ENCODE data around the gene HSPB1. TPM values are rescaled to one million over a fixed set of nuclear protein-coding genes. Genes with fewer than 3 reads are reported as not detected.
A peak's percentile ranks its signal among the peaks of the same experiment; 100 is the strongest.
"Not testable (repeated sequence)": the region's sequence is repeated elsewhere in the genome, so short reads cannot be mapped to it uniquely, and the experiment has no call there.

Gene HSPB1
- polyA plus RNA-seq, 3 donors, result 172 to 262 (median 221) TPM

DNA sequence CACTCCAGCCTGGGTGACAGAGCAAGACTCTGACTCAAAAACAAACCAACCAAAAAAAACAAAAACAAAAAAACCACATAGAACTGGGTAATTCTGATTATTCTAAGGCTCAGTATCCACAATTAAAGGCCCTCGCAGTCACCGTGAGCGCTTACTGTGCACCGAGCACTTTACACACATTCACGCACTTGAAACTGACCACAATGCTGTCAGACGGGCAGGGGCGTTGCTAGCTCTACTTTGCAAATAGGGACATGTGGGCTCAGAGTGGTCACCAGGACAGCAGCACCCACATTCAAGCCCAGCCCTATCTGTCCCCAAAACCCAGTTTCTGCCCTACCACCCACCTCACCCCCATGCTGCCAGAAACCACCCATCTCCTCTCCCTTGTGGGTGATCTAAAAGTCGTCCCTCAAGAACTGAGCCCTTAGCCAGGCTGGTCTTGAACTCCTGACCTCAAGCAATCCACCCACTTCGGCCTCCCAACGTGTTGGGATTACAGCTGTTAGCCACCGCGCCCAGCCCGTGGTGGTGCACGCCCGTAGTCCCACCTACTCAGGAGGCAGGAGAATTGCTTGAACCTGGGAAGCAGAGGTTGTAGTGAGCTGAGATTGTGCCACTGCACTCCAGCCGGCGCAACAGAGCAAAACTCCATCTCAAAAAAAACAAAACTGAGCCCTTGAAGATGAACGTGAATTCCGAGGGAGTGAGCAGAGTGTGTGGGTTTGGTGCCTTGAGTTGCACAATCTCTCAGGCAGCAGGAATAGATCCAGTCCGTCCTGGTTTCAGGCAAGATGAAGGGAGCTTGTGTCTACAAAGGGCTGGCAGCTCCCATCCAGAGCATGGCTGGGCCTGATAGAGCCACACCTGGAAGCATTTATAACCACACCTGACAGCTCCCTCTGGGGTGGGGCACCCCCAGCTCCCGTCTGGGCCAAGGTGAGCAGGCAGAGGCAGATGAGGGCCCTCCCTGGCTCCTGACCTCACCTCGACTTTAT lies 5.4 kb upstream of the HSPB1 start:
- DNase-seq, result no peak

GRCh38 chr7:76300166-76300731 lies 2.2 kb upstream of the HSPB1 start:
- no peak for DNase-seq

DNA sequence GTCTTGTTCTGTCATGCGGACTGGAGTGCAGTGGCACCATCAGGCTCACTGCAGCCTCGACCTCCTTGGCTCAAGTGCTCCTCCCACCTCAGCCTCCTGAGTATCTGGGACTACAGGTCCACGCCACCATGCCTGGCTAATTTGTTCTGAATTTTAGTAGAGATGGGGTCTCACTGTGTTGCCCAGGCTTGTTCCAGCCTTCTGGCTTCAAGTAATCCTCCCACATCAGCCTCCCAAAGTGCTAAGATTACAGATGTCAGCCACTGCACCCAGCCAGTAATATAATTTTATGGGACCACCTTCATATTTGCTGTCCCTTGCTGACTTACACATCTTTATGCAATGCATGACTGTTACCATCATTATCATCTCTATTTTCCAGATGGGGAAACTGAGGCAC lies 1.5 kb upstream of the HSPB1 start:
- no peak for DNase-seq

DNA sequence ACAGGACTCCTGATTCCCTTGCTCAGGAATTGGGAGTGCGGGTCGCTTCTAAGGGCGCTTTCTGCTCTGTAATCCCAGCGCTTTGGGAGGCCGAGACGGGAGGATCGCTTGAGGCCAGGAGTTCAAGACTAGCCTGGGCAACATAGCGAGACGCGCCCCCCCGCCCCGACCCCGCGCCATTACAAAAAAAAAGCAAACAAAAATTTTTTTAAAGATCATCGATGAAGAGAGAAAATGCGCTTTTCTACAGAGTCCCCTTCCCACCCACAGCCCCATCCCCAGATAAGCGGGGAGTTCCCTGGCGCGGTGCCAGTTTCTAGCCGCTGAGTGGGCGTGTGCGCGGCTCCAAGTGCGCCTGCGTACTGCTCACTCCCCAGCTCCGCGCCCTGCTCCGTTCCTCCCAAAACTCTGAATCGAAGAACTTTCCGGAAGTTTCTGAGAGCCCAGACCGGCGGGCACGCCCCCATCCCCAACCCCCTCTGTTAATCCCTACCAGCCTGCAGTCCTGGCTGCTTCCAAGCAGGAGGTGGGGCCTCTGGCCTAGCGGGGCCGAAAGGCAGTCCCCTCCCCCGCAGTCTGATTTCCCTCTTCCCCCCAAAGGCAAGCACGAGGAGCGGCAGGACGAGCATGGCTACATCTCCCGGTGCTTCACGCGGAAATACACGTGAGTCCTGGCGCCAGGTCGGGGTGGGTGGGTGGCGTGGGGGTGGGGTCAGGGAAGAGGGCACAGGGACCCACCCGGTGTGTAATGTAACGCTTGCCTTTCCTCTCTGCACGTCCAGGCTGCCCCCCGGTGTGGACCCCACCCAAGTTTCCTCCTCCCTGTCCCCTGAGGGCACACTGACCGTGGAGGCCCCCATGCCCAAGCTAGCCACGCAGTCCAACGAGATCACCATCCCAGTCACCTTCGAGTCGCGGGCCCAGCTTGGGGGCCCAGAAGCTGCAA lies 1.0 kb downstream of the HSPB1 start:
- DNase-seq, result peak; percentile 93

GRCh38 chr7:76304888-76305375 lies 2.5 kb downstream of the HSPB1 start:
- no peak for DNase-seq

- not testable (repeated sequence) for DNase-seq
These were observed 6.4 kb downstream of the HSPB1 start for GRCh38 chr7:76308874-76309273.

- not testable (repeated sequence) for DNase-seq
These were observed 7.0 kb downstream of the HSPB1 start for GRCh38 chr7:76309341-76310101.

DNA sequence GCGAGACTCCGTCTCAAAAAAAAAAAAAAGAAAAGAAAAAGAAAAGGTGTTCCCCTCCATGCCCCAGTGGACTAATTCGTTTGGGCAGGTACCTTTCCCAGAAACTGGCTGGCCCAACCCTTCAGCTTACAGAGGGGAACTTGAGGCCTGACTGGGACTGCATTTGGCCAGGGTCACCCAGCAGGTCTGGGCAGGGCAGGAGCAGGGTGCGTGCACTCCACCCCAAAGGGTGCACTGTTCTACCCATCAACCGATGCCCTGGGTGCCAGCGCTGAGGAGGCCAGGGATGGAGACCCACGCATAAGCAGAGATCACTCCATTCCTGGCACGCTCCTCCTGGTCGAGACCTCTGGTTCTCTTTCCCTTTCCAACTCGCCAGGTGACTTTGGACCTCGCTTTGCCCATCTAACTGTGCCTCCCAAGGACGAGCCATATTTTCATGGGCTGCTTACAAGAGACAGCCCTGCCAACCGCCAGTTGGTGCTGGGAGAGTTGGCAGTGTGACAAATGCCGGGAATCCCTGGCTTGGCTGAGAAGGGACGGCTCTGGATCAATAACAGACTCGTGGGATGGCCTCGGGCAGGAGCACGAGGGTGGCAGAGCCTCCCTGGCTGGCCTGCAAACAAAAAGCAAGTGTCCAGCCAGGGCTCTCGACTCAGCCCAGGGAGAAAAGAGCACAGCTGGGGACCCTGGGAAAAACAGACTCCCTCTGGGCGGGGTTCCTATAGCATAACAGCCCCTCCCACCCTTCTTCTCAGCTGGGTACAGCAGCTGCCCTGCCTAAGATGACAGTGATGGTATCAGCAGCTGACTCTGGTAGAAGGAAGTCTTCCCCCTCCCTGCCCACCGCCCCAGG lies 7.9 kb downstream of the HSPB1 start:
- no peak for DNase-seq

DNA sequence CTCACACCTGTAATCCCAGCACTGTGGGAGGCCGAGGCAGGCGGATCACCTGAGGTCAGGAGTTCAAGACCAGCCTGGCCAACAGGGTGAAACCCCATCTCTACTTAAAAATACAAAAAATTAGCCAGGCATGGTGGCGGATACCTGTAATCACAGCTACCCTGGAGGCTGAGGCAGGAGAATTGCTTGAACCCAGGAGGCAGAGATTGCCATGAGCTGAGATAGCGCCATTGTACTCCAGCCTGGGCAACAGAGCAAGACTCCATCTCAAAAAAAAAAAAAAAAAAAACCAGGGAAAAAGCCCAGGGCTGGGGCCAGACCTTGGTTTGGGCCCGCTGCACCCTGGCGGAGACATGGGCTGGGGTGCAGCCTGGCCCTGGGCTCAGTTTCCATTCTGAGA lies 9.4 kb downstream of the HSPB1 start:
- DNase-seq, result not testable (repeated sequence)

DNA sequence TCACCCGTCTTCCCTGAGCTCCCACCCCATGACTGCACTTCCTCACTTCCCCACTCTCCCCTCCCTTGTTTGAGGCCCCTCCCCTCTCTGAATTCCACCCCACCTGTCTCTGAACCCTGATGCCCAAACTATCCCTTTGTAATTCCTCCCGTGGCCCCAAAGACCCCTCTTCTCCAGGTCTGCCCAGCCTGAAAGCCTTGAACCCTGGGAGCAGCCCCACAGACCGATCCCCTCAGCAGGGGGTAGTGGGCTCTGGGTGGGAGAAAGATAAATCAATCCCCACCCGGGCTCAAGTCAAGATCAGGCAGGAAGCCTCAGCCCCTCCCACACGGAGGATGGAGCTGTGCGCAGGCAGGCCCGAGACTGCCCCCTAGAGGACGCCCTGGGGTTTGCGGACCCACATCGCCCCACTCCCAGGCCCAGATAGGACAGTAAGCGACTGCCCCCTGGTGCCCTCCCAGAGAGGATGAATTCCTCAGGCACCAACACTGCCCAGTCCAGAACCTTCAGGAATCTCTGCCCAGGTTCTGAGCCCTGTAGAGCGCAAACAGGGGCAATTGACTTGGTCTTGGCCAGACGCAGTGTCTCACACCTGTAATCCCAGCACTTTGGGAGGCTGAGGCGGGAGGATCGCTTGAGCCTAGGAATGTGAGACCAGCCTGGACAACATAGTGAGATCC lies 11.7 kb downstream of the HSPB1 start:
- peak; percentile 90 for DNase-seq

DNA sequence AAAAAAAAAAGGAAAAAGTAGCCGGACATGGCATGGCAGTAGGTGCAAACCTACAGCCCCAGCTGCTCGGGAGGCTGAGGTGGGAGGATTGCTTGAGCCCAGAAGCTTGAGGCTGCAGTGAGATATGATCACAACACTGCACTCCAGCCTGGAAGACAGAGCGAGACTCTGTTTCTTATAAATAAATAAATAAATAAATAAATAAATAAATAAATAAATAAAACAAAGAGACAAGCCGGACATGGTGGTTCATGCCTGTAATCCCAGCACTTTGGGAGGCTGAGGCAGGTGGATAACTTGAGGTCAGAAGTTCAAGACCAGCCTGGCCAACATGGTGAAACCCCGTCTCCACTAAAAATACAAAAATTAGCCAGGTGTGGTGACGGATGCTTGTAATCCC lies 12.3 kb downstream of the HSPB1 start:
- DNase-seq, result not testable (repeated sequence)

- no peak for DNase-seq
These were observed 12.9 kb downstream of the HSPB1 start for GRCh38 chr7:76315364-76315763.

DNA sequence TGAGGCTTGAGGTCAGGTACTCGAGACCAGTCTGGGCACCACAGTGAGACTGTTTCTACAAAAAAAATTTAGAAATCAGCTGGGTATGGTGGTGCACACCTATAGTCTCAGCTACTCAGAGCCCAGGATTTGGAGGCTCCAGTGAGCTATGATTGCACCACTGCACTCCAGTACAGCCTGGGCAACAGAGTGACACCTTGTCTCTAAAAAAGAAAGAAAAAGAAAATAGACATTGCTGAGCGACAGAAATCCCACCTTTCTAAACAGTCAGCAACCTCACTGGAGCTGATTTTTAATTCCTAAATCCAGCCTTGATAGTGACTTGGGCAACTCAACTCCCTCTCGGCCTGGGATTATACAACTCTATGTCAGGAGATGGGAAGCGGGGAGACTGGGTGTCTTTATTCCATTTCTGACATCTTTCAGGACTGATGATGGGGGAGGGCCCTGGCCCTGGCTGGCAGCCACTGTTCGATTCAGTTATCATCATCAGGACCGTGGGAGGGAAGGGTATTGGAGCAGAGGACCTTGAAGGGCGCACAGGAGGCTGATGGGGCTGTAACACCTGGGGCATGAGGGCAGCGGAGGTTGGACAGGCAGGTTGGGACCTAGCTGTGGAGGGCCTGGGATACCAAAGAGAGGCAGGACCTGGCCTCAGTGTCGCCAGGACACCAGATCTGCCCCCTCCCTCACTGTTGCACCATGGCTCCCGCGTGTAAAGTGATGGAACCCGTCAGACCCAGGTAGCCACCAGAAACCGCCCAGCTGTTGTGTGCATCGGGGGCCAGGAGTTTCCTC lies 14.7 kb downstream of the HSPB1 start:
- no peak for DNase-seq

DNA sequence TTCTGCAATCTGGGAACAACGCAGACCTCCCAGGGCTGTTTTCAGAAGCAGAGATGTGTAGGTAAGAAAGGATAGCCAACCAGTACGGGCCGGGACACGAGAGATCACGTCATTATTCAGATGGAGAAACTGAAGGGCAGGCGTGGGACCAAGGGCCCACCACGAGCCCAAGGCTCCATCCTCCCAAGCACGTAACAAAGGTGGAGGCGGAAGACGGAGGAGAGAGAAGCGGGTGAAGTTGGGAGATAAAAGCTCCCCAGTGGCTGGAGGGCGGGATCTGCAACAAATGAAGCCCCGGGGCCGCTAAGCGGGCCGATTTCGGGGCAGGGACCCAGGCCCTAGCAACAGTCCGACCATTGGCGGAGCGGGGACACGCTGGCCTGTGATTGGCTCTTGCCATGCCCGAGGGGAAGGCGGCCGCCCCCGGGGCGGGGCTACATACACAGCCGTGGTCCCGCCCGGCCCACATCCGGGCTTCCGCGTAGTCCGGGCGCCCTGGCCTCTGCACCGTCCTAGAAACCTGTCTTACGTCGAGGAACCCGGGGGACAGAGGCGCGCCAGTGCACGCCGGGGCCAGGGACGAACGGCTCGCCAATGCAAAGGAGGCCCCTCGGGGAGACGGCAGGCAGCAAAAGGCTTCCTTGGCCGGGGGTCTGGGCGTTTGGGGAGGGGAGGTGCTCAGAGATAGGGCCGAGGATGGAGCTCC lies 15.5 kb downstream of the HSPB1 start:
- peak; percentile 96 for DNase-seq

GRCh38 chr7:76318488-76319353 lies 16.2 kb downstream of the HSPB1 start:
- peak; percentile 61 for DNase-seq

DNA sequence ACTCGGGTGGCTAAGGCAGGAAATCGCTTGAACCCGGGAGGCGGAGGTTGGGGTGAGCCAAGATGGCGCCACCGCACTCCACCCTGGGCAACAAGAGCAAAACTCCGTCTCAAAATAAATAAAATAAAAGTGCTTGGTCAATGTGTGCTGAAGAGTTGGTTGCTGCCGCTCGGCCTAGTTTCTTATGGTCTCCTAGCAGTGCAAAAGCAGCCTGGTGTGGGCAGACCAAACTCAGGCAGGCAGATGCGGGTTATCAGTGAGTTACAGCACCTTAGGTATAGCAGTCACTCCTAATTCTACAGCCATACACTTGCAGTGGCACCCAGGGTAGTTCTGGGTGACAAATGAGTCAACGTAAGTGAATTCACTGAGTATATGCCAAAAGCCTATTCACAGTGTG lies 22.6 kb downstream of the HSPB1 start:
- no peak for DNase-seq

- DNase-seq, result no peak
These were observed 23.3 kb downstream of the HSPB1 start for GRCh38 chr7:76325811-76326210.
